ENCODE results near the gene RAB7A. TPM values are rescaled to one million over a fixed set of nuclear protein-coding genes. Genes with fewer than 3 reads are reported as not detected.

Gene RAB7A
- polyA plus RNA-seq, 1 donor from 2014 or later, result 42.4 TPM

DNA sequence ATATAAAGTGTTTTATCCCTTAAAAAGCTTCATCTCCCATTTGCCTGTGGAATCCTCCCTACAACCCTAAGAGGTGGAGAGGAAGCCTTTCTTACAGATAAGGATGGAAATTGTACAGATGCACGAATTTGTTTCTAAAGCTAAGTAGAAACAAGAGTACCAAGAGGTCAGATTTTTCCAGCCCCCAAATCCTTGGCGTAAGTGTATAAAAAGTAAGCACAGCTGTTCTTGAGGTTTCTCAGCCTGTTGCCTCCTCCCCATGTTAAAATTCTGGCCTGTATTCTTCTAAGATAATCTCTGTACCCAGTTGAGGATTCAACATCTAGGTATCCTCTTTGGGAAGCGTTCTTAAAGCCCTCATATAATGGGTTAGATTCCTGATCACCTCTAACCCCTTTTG, 34.9 kb downstream of the RAB7A start:
- TF ChIP-seq CTCF (IDR thresholded peaks at IDR 0.05; ENCODE audit: poor library complexity, severe bottlenecking) (no peak), RAD21 (conservative IDR thresholded peaks at IDR 0.05) (no peak), EP300 (conservative IDR thresholded peaks at IDR 0.05; ENCODE audit: poor library complexity, severe bottlenecking) (no peak), REST (IDR thresholded peaks at IDR 0.05; ENCODE audit: borderline replicate concordance) (no peak), POLR2AphosphoS5 (IDR thresholded peaks at IDR 0.05) (no peak), TAF1 (IDR thresholded peaks at IDR 0.05; ENCODE audit: low read depth) (no peak), SMC3 (conservative IDR thresholded peaks at IDR 0.05; ENCODE audit: poor library complexity) (no peak), EZH2 (IDR thresholded peaks at IDR 0.05; ENCODE audit: borderline replicate concordance, insufficient read depth, low read length, poor library complexity, severe bottlenecking) (no peak), MXI1 (conservative IDR thresholded peaks at IDR 0.05; ENCODE audit: poor library complexity, severe bottlenecking) (no peak)
- Histone ChIP-seq H3K9me3 (ENCODE audit: low read length) (no peaks in the 10 kb centered on the region), H3K9me2 (ENCODE audit: insufficient read depth, low read length) (no peaks in the 10 kb centered on the region), H3K4me3 (ENCODE audit: low read length) (no peak overlapping the region), H3K4me2 (ENCODE audit: low read length) (no peak overlapping the region), H4K20me1 (ENCODE audit: insufficient read depth) (no peaks in the 10 kb centered on the region), H3K27me3 (ENCODE audit: insufficient read depth, low read depth, low read length) (no peaks in the 10 kb centered on the region), H3K9ac (ENCODE audit: low read length) (no peak overlapping the region), H3K79me2 (replicated peaks; ENCODE audit: insufficient read depth, low read length) (peaks cover 16% of the 10 kb centered on the region), H3K27ac (ENCODE audit: low read length) (no peak overlapping the region), H3K36me3 (ENCODE audit: insufficient read depth, low read length) (no peaks in the 10 kb centered on the region), H2AFZ (ENCODE audit: low read depth, low read length) (no peak overlapping the region), H3F3A (ENCODE audit: insufficient read depth, low read length, poor library complexity, severe bottlenecking) (no peaks in the 10 kb centered on the region)

GRCh38 chr3:128761392-128761791, 35.4 kb downstream of the RAB7A start:
- Histone ChIP-seq H4K20me1 (ENCODE audit: insufficient read depth) (no peaks in the 10 kb centered on the region), H3K79me2 (replicated peaks; ENCODE audit: insufficient read depth, low read length) (peaks cover 20% of the 10 kb centered on the region), H3K36me3 (ENCODE audit: insufficient read depth, low read length) (no peaks in the 10 kb centered on the region), H3K27me3 (ENCODE audit: insufficient read depth, low read depth, low read length) (no peaks in the 10 kb centered on the region), H3F3A (ENCODE audit: insufficient read depth, low read length, poor library complexity, severe bottlenecking) (no peaks in the 10 kb centered on the region), H3K9ac (ENCODE audit: low read length) (no peak overlapping the region), H3K9me3 (ENCODE audit: low read length) (no peaks in the 10 kb centered on the region), H3K4me3 (ENCODE audit: low read length) (no peak overlapping the region), H2AFZ (ENCODE audit: low read depth, low read length) (no peak overlapping the region), H3K9me2 (ENCODE audit: insufficient read depth, low read length) (no peaks in the 10 kb centered on the region), H3K4me2 (ENCODE audit: low read length) (no peak overlapping the region), H3K27ac (ENCODE audit: low read length) (no peak overlapping the region)
- TF ChIP-seq POLR2AphosphoS5 (IDR thresholded peaks at IDR 0.05), result no peak
- no peak for TF ChIP-seq REST (IDR thresholded peaks at IDR 0.05; ENCODE audit: borderline replicate concordance)
- TF ChIP-seq RAD21 (conservative IDR thresholded peaks at IDR 0.05), result no peak
- no peak for TF ChIP-seq SMC3 (conservative IDR thresholded peaks at IDR 0.05; ENCODE audit: poor library complexity)
- TF ChIP-seq MXI1 (conservative IDR thresholded peaks at IDR 0.05; ENCODE audit: poor library complexity, severe bottlenecking), result no peak
- TF ChIP-seq EZH2 (IDR thresholded peaks at IDR 0.05; ENCODE audit: borderline replicate concordance, insufficient read depth, low read length, poor library complexity, severe bottlenecking), result no peak
- TF ChIP-seq EP300 (conservative IDR thresholded peaks at IDR 0.05; ENCODE audit: poor library complexity, severe bottlenecking), result no peak
- TF ChIP-seq TAF1 (IDR thresholded peaks at IDR 0.05; ENCODE audit: low read depth), result no peak
- no peak for TF ChIP-seq CTCF (IDR thresholded peaks at IDR 0.05; ENCODE audit: poor library complexity, severe bottlenecking)

Data from neural cell (in vitro differentiated cells).